Stomach (tissue), 4 donors: ENCODE measurements around the gene HEMGN.

Source experiments
- CTCF ChIP-seq, 7 experiments: fragments of 450-650 bp in 4 of 7; fragments of 200-600 bp in 3 of 7; sonication (generic) in 3 of 7; IDR thresholded peaks; one replicate each; pipeline ENCODE4 v1.5.1; 2016 to 2019; ENCODE audit warnings: antibody characterized with exemption in 7 of 7, control low read depth in 2 of 7, mild to moderate bottlenecking in 1 of 7
- EP300 ChIP-seq: sonication (generic); formaldehyde crosslinking; IDR thresholded peaks from one replicate; pipeline ENCODE4 v1.6.1; 2017; ENCODE audit warnings: antibody characterized with exemption
- POLR2A ChIP-seq, 4 donors: fragments of 450-650 bp; IDR thresholded peaks; one replicate each; pipeline ENCODE4 v1.6.1; 2016; ENCODE audit warnings: antibody characterized with exemption in 4 of 4, control low read depth in 2 of 4, mild to moderate bottlenecking in 1 of 4, moderate library complexity in 1 of 4

DNA sequence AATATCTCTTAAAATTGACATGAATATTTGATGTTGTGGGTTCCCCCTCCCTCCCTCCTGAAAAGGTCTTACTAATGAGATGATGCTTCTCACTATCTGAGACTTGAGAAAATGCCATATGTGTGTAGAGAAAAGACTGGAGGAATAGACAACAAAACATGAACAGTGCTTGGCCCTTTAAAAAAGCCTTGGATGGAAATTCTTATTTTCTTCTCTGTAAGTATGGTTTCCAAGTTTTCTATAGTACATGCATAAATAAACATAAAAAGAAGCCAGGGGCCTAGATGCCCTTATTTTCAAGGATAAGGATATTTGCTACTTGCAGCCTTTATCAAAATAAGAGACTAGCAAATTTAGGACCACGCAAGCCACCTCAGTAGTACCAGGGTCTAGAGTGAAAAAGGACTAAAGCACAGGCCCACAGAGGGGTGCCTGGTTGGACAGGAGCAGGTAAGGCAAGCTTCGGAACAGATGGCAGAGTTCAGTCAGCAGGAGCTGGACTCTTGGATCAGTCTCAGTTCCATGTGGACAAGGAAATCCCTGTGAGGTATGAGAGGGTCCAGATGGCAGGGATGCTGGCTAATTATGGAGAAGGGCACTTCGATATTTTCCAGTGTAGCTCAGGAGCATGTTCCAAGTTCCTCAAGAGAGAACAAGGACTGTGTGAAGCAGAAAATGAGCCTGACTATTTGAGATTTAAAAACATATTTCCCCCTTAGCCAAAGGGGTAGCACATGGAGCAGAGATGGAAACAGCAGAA lies 40.6 kb upstream of the HEMGN start:
- TF ChIP-seq POLR2A (IDR thresholded peaks at IDR 0.05) (no peak), CTCF (IDR thresholded peaks at IDR 0.05) (no peak), EP300 (no peak)
